Adrenal gland (tissue), 12 donors: Measurements from ENCODE around the gene ARL5C. TPM values are rescaled to one million over a fixed set of nuclear protein-coding genes. Genes with fewer than 3 reads are reported as not detected.
"Not testable (repeated sequence)": the region's sequence is repeated elsewhere in the genome, so short reads cannot be mapped to it uniquely, and the experiment has no call there.

Experiments
- DNase-seq, 7 donors: peaks; one replicate each; pipeline ENCODE4 v3.0.0-alpha.2; 2019 to 2020
- H3K27ac ChIP-seq, 5 donors: fragments of 200-600 bp; sonication (generic) in 4 of 5; 1 replicate in 3 of 5; 2 replicates in 2 of 5; pipeline versions ENCODE4 v1.5.1 to v1.8.0; 2016 to 2020; ENCODE audit warnings: mild to moderate bottlenecking in 1 of 5
- H3K27me3 ChIP-seq: fragments of 200-600 bp; 2 replicates; pipeline ENCODE4 v1.8.0; 2021
- H3K36me3 ChIP-seq, 2 donors: fragments of 200-600 bp; replicated peaks in 1 of 2; 1 replicate in 1 of 2; 2 replicates in 1 of 2; pipeline versions ENCODE4 v1.5.1 to v1.8.0; 2018 to 2022
- H3K4me1 ChIP-seq, 2 donors: fragments of 200-600 bp; replicated peaks in 1 of 2; 1 replicate in 1 of 2; 2 replicates in 1 of 2; pipeline versions ENCODE4 v1.5.1 to v1.8.0; 2018 to 2021
- H3K4me3 ChIP-seq, 4 donors: fragments of 200-600 bp; sonication (generic) in 3 of 4; one replicate each; pipeline ENCODE4 v1.5.1; 2016 to 2018
- H3K9me3 ChIP-seq, 3 donors: fragments of 200-600 bp; sonication (generic) in 1 of 3; replicated peaks in 1 of 3; 1 replicate in 2 of 3; 2 replicates in 1 of 3; pipeline versions ENCODE4 v1.5.1 to v1.8.0; 2016 to 2021
- POLR2A ChIP-seq, 2 donors: fragments of 450-650 bp; IDR thresholded peaks; one replicate each; pipeline ENCODE4 v1.6.1; 2017; ENCODE audit warnings: antibody characterized with exemption in 2 of 2, mild to moderate bottlenecking in 2 of 2, moderate library complexity in 1 of 2
- WGBS, 4 donors: extraction: QIAGEN DNeasy Blood & Tissue Kit in 2 of 4; methylation state at CpG; one replicate each; pipeline versions ENCODE4 v1.1.5 to v1.1.7; 2013 to 2017; 5-methylcytosine and 5-hydroxymethylcytosine counted together
- intact Hi-C, 2 donors: fragments of 100-400 bp; cut with DNase I; formaldehyde crosslinking; loops; one replicate each; pipeline versions ENCODE4 v1.14.1 to v1.15.0; 2022 to 2023
- polyA plus RNA-seq, 3 donors: library from polyadenylated mRNA; stranded (reverse); fragments of 200-250 nt in 2 of 3; fragments of 350-450 nt in 1 of 3; fragmentation: Illumina TruSeq in 1 of 3; extraction: RNeasy Lipid Tissue Mini Kit (QIAGEN cat#74804) in 1 of 3; gene quantifications; one replicate each; pipeline ENCODE4 v1.2.3, GENCODE V29; 2013 to 2014
- total RNA-seq, 9 donors: library from RNA; depleted of rRNA in 4 of 9; stranded (reverse); fragments of >200 nt in 4 of 9; fragments of 120-200 nt in 1 of 9; fragmentation: NEBNext Ultra II Directional in 1 of 9; extraction: Animal tissue kit (Norgen Biotek cat#: 25700) in 1 of 9; gene quantifications; one replicate each; pipeline versions ENCODE4 v1.1.0 to v1.2.4, GENCODE V29; 2013 to 2023
- TF ChIP-seq, protein P1 (sequence below), 6 experiments: fragments of 450-650 bp in 4 of 6; fragments of 200-600 bp in 2 of 6; sonication (generic) in 1 of 6; IDR thresholded peaks; 1 replicate in 5 of 6; 2 replicates in 1 of 6; pipeline versions ENCODE4 v1.5.1 to v1.8.0; 2016 to 2021; ENCODE audit warnings: antibody characterized with exemption in 6 of 6, mild to moderate bottlenecking in 2 of 6, moderate library complexity in 1 of 6
- donor health status: healthy with polysubstance abuse.
- donor health status: Bipolar disorder and iron deficiency.
- donor health status: DM: yes; HTN: yes; CAD: no.
- donor health status: DM: no; HTN: no; CAD: no.
- donor health status: DM: no; HTN: no; CAD: no.
- donor health status: DM: yes; HTN: yes; CAD: no.

Gene ARL5C
- total and polyA plus RNA-seq, 12 donors, result not detected

DNA sequence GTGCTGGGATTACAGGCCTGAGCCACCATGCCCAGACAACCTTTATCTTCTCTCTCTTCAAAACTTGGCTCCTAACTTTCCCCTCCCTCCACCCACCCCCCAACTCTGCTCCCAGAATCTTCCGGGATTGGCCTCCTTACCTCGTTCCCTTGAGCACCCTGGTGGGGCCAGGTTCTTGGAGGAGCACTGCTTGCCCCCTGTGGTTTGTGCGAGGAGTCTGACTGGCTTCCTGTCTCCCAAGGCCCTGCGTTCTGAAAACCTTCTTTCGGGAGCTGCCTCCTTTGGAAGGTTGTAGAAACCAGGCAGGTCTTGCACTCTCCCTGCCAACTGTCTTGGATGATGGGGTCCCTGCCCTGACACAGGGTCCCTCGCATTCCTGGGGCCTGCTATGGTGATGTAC, 34.3 kb downstream of the ARL5C start:
- TF ChIP-seq, protein P1, sequence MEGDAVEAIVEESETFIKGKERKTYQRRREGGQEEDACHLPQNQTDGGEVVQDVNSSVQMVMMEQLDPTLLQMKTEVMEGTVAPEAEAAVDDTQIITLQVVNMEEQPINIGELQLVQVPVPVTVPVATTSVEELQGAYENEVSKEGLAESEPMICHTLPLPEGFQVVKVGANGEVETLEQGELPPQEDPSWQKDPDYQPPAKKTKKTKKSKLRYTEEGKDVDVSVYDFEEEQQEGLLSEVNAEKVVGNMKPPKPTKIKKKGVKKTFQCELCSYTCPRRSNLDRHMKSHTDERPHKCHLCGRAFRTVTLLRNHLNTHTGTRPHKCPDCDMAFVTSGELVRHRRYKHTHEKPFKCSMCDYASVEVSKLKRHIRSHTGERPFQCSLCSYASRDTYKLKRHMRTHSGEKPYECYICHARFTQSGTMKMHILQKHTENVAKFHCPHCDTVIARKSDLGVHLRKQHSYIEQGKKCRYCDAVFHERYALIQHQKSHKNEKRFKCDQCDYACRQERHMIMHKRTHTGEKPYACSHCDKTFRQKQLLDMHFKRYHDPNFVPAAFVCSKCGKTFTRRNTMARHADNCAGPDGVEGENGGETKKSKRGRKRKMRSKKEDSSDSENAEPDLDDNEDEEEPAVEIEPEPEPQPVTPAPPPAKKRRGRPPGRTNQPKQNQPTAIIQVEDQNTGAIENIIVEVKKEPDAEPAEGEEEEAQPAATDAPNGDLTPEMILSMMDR (IDR thresholded peaks at IDR 0.05), result no peak
- TF ChIP-seq POLR2A (IDR thresholded peaks at IDR 0.05), result no peak
- H3K9me3 ChIP-seq, result no peaks in the 10 kb centered on the region

DNA sequence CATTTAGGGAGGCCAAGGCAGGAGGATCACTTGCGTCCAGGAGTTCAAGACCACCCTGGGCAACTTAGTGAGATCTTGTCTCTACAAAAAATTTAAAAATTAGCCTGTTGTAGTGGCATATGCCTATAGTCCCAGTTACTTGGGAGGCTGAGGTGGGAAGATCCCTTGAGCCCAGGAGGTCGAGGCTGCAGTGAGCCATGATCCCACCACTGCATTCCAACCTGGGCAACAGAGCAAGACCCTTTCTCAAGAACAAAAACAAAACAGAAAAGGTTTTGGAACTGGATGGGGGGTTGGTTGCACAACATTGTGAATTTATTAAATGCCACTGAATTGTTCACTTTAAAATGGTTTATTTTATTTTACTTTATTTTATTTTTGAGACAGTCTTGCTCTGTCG, 35.8 kb downstream of the ARL5C start:
- no peaks in the 10 kb centered on the region for H3K36me3 ChIP-seq
- TF ChIP-seq POLR2A (IDR thresholded peaks at IDR 0.05), result no peak
- TF ChIP-seq, protein P1 (IDR thresholded peaks at IDR 0.05), result no peak
- H3K27me3 ChIP-seq, result no peaks in the 10 kb centered on the region
- WGBS, 4 donors, result 81 to 92% (median 91%) methylated on average over 3 of the region's 3 CpGs
- no peak for DNase-seq
- H3K9me3 ChIP-seq, result no peaks in the 10 kb centered on the region
- no peak overlapping the region for H3K4me3 ChIP-seq
- H3K27ac ChIP-seq, result no peak overlapping the region
- intact Hi-C loops, result loop anchor here in 1 of 2 donors (10.0 kb wide), 1 partner anchor 55 kb away; no protein-coding TSS in a partner anchor
- no peaks in the 10 kb centered on the region for H3K4me1 ChIP-seq

More for the DNA sequence above, 34.3 kb downstream of the ARL5C start:
- 65 to 85% (median 79%) methylated on average over 6 of the region's 6 CpGs for WGBS, 4 donors
- H3K27me3 ChIP-seq, result no peaks in the 10 kb centered on the region
- H3K4me3 ChIP-seq, result no peak overlapping the region
- no peak for DNase-seq
- intact Hi-C loops, result loop anchor here in 1 of 2 donors (10.0 kb wide), 1 partner anchor 57 kb away; no protein-coding TSS in a partner anchor
- no peak overlapping the region for H3K27ac ChIP-seq
- H3K4me1 ChIP-seq, result no peaks in the 10 kb centered on the region
- H3K36me3 ChIP-seq, result no peaks in the 10 kb centered on the region

DNA sequence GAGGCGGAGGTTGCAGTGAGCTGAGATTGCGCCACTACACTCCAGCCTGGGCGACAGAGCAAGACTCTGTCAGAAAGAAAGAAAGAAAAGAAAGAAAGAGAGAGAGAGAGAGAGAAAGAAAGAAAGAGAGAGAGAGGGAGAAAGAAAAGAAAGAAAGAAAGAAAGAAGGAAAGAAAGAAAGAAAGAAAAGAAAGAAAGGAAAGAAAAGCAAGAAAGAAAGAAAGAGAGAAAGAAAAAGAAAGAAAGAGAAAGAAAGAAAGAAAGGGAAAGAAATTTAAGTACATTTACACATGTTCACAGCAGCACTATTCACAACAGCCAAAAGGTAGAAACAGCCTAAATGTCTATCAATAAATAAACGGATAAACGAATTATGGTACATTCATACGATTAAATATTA, 36.4 kb downstream of the ARL5C start:
- H3K4me3 ChIP-seq, H3K36me3 ChIP-seq, H3K4me1 ChIP-seq, H3K27ac ChIP-seq, H3K27me3 ChIP-seq, H3K9me3 ChIP-seq, DNase-seq, intact Hi-C loops: not testable (repeated sequence)
- WGBS, 4 donors, result 72 to 92% (median 80%) methylated on average over 6 of the region's 6 CpGs

DNA sequence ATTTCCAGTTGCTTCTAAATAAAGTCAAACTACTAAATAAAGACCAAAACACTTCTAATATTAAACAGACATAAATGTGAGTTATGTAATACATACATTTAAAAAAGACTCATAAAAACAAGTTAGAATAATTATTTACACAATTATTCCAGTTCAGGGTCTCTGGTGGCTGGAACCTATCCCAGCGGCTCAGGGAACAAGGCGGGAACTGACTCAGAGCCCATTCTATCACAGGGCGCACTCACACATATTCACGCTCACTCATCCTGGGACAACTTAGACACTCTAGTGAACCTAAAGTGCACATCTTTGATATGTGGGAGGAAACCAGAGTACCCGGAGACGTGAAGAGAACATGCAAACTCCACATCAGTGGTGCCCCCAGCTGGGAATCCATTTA, 39.5 kb downstream of the ARL5C start:
- H3K4me3 ChIP-seq, result no peak overlapping the region
- no peaks in the 10 kb centered on the region for H3K4me1 ChIP-seq
- no peak for TF ChIP-seq POLR2A (IDR thresholded peaks at IDR 0.05)
- TF ChIP-seq, protein P1 (IDR thresholded peaks at IDR 0.05), result no peak
- intact Hi-C loops, result no loop called here
- 69 to 84% (median 70%) methylated on average over 6 of the region's 6 CpGs for WGBS, 4 donors
- no peak overlapping the region for H3K27ac ChIP-seq
- no peak for DNase-seq
- H3K9me3 ChIP-seq, result no peaks in the 10 kb centered on the region
- H3K27me3 ChIP-seq, result no peaks in the 10 kb centered on the region
- no peaks in the 10 kb centered on the region for H3K36me3 ChIP-seq

DNA sequence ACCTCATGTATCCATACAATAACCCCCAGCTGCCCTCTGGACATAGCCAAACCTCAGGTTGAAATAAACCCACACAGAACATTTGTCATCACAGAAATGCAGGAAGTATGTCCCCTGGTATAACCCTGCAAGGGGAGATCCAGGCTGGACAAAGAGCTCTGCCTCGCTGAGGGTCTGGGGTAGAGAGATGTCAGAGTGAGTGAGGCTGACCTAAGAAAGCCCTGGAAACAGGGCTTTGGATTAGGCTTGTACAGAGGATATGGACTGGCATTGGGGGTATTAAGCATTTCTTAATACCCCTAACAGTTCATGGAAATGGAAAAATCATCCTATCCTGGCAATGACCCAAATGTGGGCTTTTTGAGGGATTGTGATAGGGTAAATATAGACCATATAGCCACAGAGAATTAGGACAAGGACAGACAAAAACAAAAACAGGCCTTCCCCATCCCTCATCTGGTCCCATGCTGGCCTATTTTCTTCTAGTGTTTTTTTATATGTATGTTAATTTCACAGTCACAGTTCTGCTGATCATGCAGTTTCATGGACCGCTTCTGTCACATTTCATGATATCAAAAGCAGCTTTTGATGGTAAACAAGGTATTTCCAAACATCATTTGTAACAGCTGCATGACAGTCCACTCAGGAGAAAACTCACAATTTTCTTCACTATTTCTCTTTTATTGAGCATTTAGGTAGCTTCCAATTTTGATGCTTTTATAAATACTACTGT, 40.7 kb downstream of the ARL5C start:
- Histone ChIP-seq H3K4me1 (no peaks in the 10 kb centered on the region), H3K36me3 (no peaks in the 10 kb centered on the region), H3K27ac (no peak overlapping the region), H3K9me3 (no peaks in the 10 kb centered on the region), H3K27me3 (no peaks in the 10 kb centered on the region), H3K4me3 (no peak overlapping the region)
- TF ChIP-seq POLR2A (IDR thresholded peaks at IDR 0.05), result no peak
- TF ChIP-seq, protein P1 (IDR thresholded peaks at IDR 0.05), result no peak
- intact Hi-C loops, result no loop called here
- WGBS, 4 donors, result 91 to 93% (median 92%) methylated on average over 2 of the region's 2 CpGs
- no peak for DNase-seq
